Activated CD8-positive, alpha-beta T cell treated with anti-CD3 and anti-CD28 coated beads, Interleukin-2, amount 10 ng/mL, durations not matched to agents 7 days and 5 days (primary cell): ENCODE data around the gene BOLA2B. TPM values are rescaled to one million over a fixed set of nuclear protein-coding genes. Genes with fewer than 3 reads are reported as not detected.

Experiments used
- total RNA-seq, 2 experiments: library from RNA; stranded (reverse); gene quantifications; one replicate each; pipeline ENCODE4 v1.2.3, GENCODE V29; 2021

The BOLA2B gene
- total RNA-seq, 2 experiments from 2014 or later = 205 to 212 TPM

Other genes starting within 250 kb of the BOLA2B start
- 10 to 100 TPM; 57.8 to 61.0 TPM for gene TMEM219, start 231.6 kb downstream of the BOLA2B start, total RNA-seq
- 10 to 100 TPM; 48.9 to 49.8 TPM for gene TAOK2, start 219.8 kb downstream of the BOLA2B start, total RNA-seq
- gene HIRIP3, start 198.0 kb downstream of the BOLA2B start, total RNA-seq = 10 to 100 TPM; 46.4 to 47.3 TPM
- 100 to 1,000 TPM; 104 to 117 TPM for gene INO80E, start 197.4 kb downstream of the BOLA2B start, total RNA-seq
- under 1 TPM in 1 of 2 experiments, not detected in 1; 0.34 TPM for gene DOC2A, start 182.6 kb downstream of the BOLA2B start, total RNA-seq
- not detected for gene C16orf92, start 170.5 kb downstream of the BOLA2B start, total RNA-seq
- 1 to 10 TPM; 4.6 TPM for gene TLCD3B, start 162.4 kb downstream of the BOLA2B start, total RNA-seq
- 1,000 to 10,000 TPM; 1,738 to 1,843 TPM for gene ALDOA, start 127.9 kb downstream of the BOLA2B start, total RNA-seq
- 100 to 1,000 TPM; 157 TPM for gene PPP4C, start 117.7 kb downstream of the BOLA2B start, total RNA-seq
- 1 to 10 TPM; 1.3 TPM for gene TBX6, start 101.7 kb downstream of the BOLA2B start, total RNA-seq
- gene YPEL3, start 97.5 kb downstream of the BOLA2B start, total RNA-seq = 10 to 100 TPM; 29.4 to 34.5 TPM
- 10 to 100 TPM; 10.5 to 12.6 TPM for gene GDPD3, start 80.1 kb downstream of the BOLA2B start, total RNA-seq
- 10 to 100 TPM; 83.5 to 93.7 TPM for gene MAPK3, start 70.4 kb downstream of the BOLA2B start, total RNA-seq
- 1,000 to 10,000 TPM; 1,875 to 1,983 TPM for gene CORO1A, start 10.1 kb downstream of the BOLA2B start, total RNA-seq
- 100 to 1,000 TPM; 115 to 123 TPM for gene SLX1A, start 209 bp upstream of the BOLA2B start, total RNA-seq
- gene SULT1A3, start 5.6 kb upstream of the BOLA2B start, total RNA-seq = 10 to 100 TPM; 28.9 to 32.8 TPM
- gene NPIPB13, start 54.8 kb upstream of the BOLA2B start, total RNA-seq = 10 to 100 TPM; 12.6 to 24.3 TPM
- 10 to 100 TPM; 62.7 to 67.5 TPM for gene CD2BP2, start 161.6 kb upstream of the BOLA2B start, total RNA-seq
- gene TBC1D10B, start 176.8 kb upstream of the BOLA2B start, total RNA-seq = 10 to 100 TPM; 75.4 to 75.7 TPM
- gene MYL11, start 181.1 kb upstream of the BOLA2B start, total RNA-seq = 1 to 10 TPM in 1 of 2 experiments, not detected in 1; 1.3 TPM
- gene SEPTIN1, start 188.9 kb upstream of the BOLA2B start, total RNA-seq = 100 to 1,000 TPM; 321 to 342 TPM
- gene ZNF48, start 201.8 kb upstream of the BOLA2B start, total RNA-seq = 10 to 100 TPM; 13.5 to 13.8 TPM
- gene ZNF771, start 213.9 kb upstream of the BOLA2B start, total RNA-seq = 1 to 10 TPM; 3.3 to 3.9 TPM
- 10 to 100 TPM; 87.3 to 92.8 TPM for gene DCTPP1, start 236.4 kb upstream of the BOLA2B start, total RNA-seq